ENCODE results near the gene ZNF410.
"Not testable (repeated sequence)": the region's sequence is repeated elsewhere in the genome, so short reads cannot be mapped to it uniquely, and the experiment has no call there.

ZNF410 gene

GRCh38 chr14:73916324-73916723 lies 29.7 kb downstream of the ZNF410 start:
- ChIA-PET POLR2A (no interaction called here), CTCF (interaction anchor here (1.2 to 1.8 kb wide), 2 partner anchors 19 to 124 kb away, joined by 4 to 6 read pairs; no protein-coding TSS in a partner anchor)
- H3K4me3 ChIP-seq (ENCODE audit: low read depth, low read length) = no peak overlapping the region
- no peak for DNase-seq (ENCODE audit: low read depth, low spot score)
- no peak for TF ChIP-seq CTCF (IDR thresholded peaks at IDR 0.05; ENCODE audit: insufficient read depth, low read length, missing control alignments)

- CTCF ChIA-PET = interaction anchor here (1.0 kb wide), 1 partner anchor 16 kb away, joined by 3 read pairs; no protein-coding TSS in a partner anchor
- DNase-seq (ENCODE audit: low read depth, low spot score); H3K4me3 ChIP-seq (ENCODE audit: low read depth, low read length); POLR2A ChIA-PET: not testable (repeated sequence)
Measured at GRCh38 chr14:73919457-73919856, 32.8 kb downstream of the ZNF410 start.

- no peak for DNase-seq (ENCODE audit: low read depth, low spot score)
- no peak overlapping the region for H3K4me3 ChIP-seq (ENCODE audit: low read depth, low read length)
- CTCF ChIA-PET = no interaction called here
- no peak for TF ChIP-seq CTCF (IDR thresholded peaks at IDR 0.05; ENCODE audit: insufficient read depth, low read length, missing control alignments)
- POLR2A ChIA-PET = interaction anchor here (0.6 kb wide), 1 partner anchor 22 kb away, joined by 3 read pairs; no protein-coding TSS in a partner anchor
Measured at GRCh38 chr14:73924337-73924736, 37.7 kb downstream of the ZNF410 start.

GRCh38 chr14:73935666-73936065 lies 49.0 kb downstream of the ZNF410 start:
- ChIA-PET POLR2A (interaction anchor here (0.6 kb wide), 1 partner anchor 23 kb away, joined by 3 read pairs; no protein-coding TSS in a partner anchor), CTCF (interaction anchor here (1.2 to 1.5 kb wide), 4 partner anchors 11 to 20 kb away, joined by 3 to 4 read pairs (median 3); no protein-coding TSS in a partner anchor)
- DNase-seq (ENCODE audit: low read depth, low spot score) = no peak
- no peak for TF ChIP-seq CTCF (IDR thresholded peaks at IDR 0.05; ENCODE audit: insufficient read depth, low read length, missing control alignments)
- H3K4me3 ChIP-seq (ENCODE audit: low read depth, low read length) = no peak overlapping the region

DNA sequence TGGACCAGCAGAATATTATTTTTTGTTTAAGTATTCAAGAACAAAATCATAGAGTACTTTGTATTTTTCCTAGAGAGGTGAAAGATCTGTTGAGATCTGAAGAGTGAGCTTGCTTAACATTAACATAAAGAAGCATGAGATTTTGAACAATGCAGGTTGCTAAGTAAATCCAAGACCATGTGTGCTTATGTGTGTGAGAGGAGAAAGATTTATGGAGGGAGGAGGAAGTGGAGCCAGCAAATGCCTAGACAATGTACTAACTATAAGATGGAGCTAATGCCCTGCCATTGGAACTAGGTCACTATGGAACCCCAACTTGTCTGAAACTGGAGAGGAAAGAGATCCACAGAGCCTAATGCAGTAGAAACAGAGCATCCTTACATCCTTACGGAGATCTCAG lies 49.9 kb downstream of the ZNF410 start:
- ChIA-PET POLR2A (no interaction called here), CTCF (interaction anchor here (0.5 to 1.5 kb wide), 4 partner anchors 11 to 234 kb away, joined by 3 read pairs; no protein-coding TSS in a partner anchor)
- DNase-seq (ENCODE audit: low read depth, low spot score) = no peak
- no peak for TF ChIP-seq CTCF (IDR thresholded peaks at IDR 0.05; ENCODE audit: insufficient read depth, low read length, missing control alignments)
- no peak overlapping the region for H3K4me3 ChIP-seq (ENCODE audit: low read depth, low read length)

DNA sequence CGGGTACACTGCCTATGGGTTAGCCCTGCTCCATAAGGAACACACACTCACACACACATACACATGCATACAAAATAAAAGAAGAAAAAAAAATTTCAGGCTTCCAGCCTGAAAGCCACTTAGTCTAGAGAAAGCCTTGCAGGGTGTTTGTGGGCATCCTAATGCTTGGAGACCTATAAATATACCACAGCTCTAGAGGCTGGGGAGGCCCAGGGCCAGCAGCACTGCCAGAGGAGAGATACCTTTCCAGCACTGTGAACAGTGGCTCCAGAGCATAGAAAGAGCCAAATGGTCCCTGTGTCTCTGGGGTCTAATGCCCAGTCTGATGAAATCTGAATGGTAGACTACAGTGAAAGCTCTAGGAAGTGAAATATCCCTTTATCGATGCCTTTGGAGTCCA lies 50.4 kb downstream of the ZNF410 start:
- TF ChIP-seq CTCF (IDR thresholded peaks at IDR 0.05; ENCODE audit: insufficient read depth, low read length, missing control alignments) = no peak
- no peak overlapping the region for H3K4me3 ChIP-seq (ENCODE audit: low read depth, low read length)
- CTCF ChIA-PET = interaction anchor here (1.2 to 1.3 kb wide), 2 partner anchors 10 to 25 kb away, joined by 3 read pairs; no protein-coding TSS in a partner anchor
- POLR2A ChIA-PET = no interaction called here
- no peak for DNase-seq (ENCODE audit: low read depth, low spot score)

DNA sequence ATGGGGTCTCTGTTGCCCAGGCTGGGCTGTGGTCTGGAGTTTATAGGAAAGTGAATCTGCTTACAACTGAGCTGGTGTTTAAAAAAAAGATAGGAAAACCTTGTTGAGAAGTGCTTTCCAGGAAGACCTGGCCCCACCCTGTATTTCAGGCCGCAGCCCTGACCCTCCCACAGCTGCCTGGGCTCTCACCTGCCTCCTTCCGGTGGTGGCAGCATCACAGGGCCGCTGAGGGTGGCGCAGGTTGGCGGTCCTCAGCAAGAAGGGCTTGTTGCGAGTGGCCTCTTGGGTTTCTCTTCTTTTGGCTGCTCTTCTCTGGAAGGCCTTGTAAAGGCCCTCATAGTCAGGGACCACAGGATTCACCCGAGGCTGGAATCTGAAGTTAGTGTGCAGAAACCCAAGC lies 55.5 kb downstream of the ZNF410 start:
- H3K4me3 ChIP-seq (ENCODE audit: low read depth, low read length) = no peak overlapping the region
- CTCF ChIA-PET = interaction anchor here (3.0 kb wide), 1 partner anchor 213 kb away, joined by 8 read pairs; no protein-coding TSS in a partner anchor
- DNase-seq (ENCODE audit: low read depth, low spot score) = no peak
- POLR2A ChIA-PET = no interaction called here
- TF ChIP-seq CTCF (IDR thresholded peaks at IDR 0.05; ENCODE audit: insufficient read depth, low read length, missing control alignments) = no peak

Measured in AG04449 (cell line).